D721Med (cell line): ENCODE results near the gene ELFN1.

ENCODE experiments used
- DNase-seq: peaks from one replicate; pipeline ENCODE4 v3.0.0; 2011; ENCODE audit warnings: low spot score; ENCODE audit not compliant: insufficient read length
- FAIRE-seq: peaks from 2 replicates; lab custom pipeline; 2011; peaks lifted over from hg19 to GRCh38; lab: Jason Lieb, UNC
- TF ChIP-seq, protein P1 (sequence below): IDR thresholded peaks from 2 replicates; pipeline ENCODE4 v1.5.1; 2012; ENCODE audit warnings: mild to moderate bottlenecking, control low read depth; ENCODE audit not compliant: insufficient read depth; ENCODE audit errors: missing control alignments

Gene ELFN1

GRCh38 chr7:1745576-1746490 lies 75.8 kb downstream of the ELFN1 start:
- DNase-seq, result no peak
- TF ChIP-seq, protein P1, sequence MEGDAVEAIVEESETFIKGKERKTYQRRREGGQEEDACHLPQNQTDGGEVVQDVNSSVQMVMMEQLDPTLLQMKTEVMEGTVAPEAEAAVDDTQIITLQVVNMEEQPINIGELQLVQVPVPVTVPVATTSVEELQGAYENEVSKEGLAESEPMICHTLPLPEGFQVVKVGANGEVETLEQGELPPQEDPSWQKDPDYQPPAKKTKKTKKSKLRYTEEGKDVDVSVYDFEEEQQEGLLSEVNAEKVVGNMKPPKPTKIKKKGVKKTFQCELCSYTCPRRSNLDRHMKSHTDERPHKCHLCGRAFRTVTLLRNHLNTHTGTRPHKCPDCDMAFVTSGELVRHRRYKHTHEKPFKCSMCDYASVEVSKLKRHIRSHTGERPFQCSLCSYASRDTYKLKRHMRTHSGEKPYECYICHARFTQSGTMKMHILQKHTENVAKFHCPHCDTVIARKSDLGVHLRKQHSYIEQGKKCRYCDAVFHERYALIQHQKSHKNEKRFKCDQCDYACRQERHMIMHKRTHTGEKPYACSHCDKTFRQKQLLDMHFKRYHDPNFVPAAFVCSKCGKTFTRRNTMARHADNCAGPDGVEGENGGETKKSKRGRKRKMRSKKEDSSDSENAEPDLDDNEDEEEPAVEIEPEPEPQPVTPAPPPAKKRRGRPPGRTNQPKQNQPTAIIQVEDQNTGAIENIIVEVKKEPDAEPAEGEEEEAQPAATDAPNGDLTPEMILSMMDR, result no peak
- FAIRE-seq, result no peak

- FAIRE-seq (no peak), DNase-seq (no peak)
- TF ChIP-seq, protein P1, result no peak
These were observed 76.5 kb downstream of the ELFN1 start for GRCh38 chr7:1746491-1746975.

- FAIRE-seq (no peak), DNase-seq (no peak)
- TF ChIP-seq, protein P1, result no peak
These were observed 77.1 kb downstream of the ELFN1 start for GRCh38 chr7:1747004-1747801.

GRCh38 chr7:1748076-1748838 lies 78.2 kb downstream of the ELFN1 start:
- no peak for FAIRE-seq
- TF ChIP-seq, protein P1, result no peak
- no peak for DNase-seq

DNA sequence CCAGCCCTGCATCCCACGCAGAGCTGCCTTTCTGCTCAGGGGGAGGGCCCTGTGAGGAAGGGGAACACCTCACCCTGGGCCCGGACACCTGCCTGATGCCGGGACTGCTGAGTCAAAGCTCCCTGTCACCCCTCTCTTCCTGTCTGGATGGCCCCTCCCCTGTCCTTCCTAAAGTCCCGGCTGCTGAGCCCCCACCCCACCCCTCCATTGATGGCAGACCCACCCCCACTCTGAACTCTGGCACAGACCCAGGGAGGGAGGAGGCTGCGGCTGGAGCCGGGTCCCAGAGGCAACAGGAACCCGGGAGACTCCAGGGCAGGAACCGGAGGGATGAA lies 78.7 kb downstream of the ELFN1 start:
- TF ChIP-seq, protein P1, result no peak
- FAIRE-seq, result no peak

DNA sequence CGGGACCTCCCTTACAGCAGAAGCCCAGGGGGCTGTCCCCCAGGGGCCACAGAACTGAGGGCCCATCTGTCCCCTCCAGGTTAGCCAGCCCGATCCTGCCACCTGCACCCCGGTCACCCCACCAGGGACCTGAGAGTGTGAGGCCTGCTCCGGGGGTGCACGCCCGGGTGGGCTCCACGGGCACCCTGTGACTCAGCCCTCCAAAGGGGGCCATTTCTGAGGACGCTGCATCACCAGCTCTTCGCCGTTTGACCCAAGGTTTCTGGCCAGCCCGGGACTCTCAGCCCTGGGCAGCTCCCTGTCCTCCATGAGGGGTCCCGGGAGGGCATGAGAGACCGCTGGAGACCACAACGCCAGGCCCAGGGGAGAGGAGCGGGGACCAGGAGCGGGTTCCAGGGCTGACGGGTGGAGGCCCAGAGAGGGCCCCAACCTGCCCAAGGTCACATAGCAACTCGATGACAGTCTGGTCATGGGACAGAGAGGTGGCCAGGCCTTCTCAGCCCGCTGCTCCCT lies 79.3 kb downstream of the ELFN1 start:
- no peak for FAIRE-seq
- DNase-seq, result no peak
- TF ChIP-seq, protein P1, result no peak

More for the DNA sequence above, 78.7 kb downstream of the ELFN1 start:
- DNase-seq, result no peak
